Stimulated activated CD4-positive, alpha-beta T cell treated with anti-CD3 and anti-CD28 coated beads, Interleukin-1b, Interleukin-23, amount 100 ng/mL, for 24 hours (primary cell): ENCODE measurements around the gene MAGI3.

Experiments used
- DNase-seq, 4 experiments: peaks; one replicate each; pipeline ENCODE4 v3.0.0-alpha.2; 2020; ENCODE audit warnings: low read depth in 4 of 4, low spot score in 1 of 4

Gene MAGI3

GRCh38 chr1:113389953-113390834 lies at the start of gene MAGI3:
TSS of gene MAGI3 (plus strand) at chr1:113390515. CDS start at chr1:113391034, 519 bp downstream.
- DNase-seq, result peak; percentile 88 to 96 (median 91)

GRCh38 chr1:113353580-113353979 lies 36.7 kb upstream of the MAGI3 start:
- DNase-seq, result no peak

GRCh38 chr1:113363935-113364334 lies 26.4 kb upstream of the MAGI3 start:
- DNase-seq, result no peak

- no peak for DNase-seq
Observed at GRCh38 chr1:113369040-113369439, 21.3 kb upstream of the MAGI3 start.

- DNase-seq, result no peak
Observed at GRCh38 chr1:113369699-113370098, 20.6 kb upstream of the MAGI3 start.

GRCh38 chr1:113370868-113371267 lies 19.4 kb upstream of the MAGI3 start:
- no peak for DNase-seq

GRCh38 chr1:113372546-113372945 lies 17.8 kb upstream of the MAGI3 start:
- no peak for DNase-seq

- no peak for DNase-seq
Observed at GRCh38 chr1:113373644-113374043, 16.7 kb upstream of the MAGI3 start.

GRCh38 chr1:113375878-113376277 lies 14.4 kb upstream of the MAGI3 start:
- DNase-seq, result no peak

GRCh38 chr1:113380075-113380474 lies 10.2 kb upstream of the MAGI3 start:
- no peak for DNase-seq

GRCh38 chr1:113388017-113388620 lies 2.2 kb upstream of the MAGI3 start:
- DNase-seq, result no peak

GRCh38 chr1:113388621-113389358 lies 1.5 kb upstream of the MAGI3 start:
- no peak for DNase-seq

GRCh38 chr1:113389359-113389952 lies 859 bp upstream of the MAGI3 start:
- no peak for DNase-seq

GRCh38 chr1:113390871-113391648 lies 745 bp downstream of the MAGI3 start:
- DNase-seq, result peak in 3 of 4 experiments; percentile 6 to 31 (median 28)

GRCh38 chr1:113391649-113392271 lies 1.4 kb downstream of the MAGI3 start:
- DNase-seq, result no peak

GRCh38 chr1:113392541-113393128 lies 2.3 kb downstream of the MAGI3 start:
- DNase-seq, result no peak

GRCh38 chr1:113394043-113394862 lies 3.9 kb downstream of the MAGI3 start:
- no peak for DNase-seq

GRCh38 chr1:113394863-113395259 lies 4.5 kb downstream of the MAGI3 start:
- no peak for DNase-seq

GRCh38 chr1:113396102-113396501 lies 5.8 kb downstream of the MAGI3 start:
- no peak for DNase-seq
